MM.1S (cell line): ENCODE results near the gene TIMP2.

ENCODE experiments used
- EZH2 ChIP-seq: fragments of 300-600 bp; sonication (generic); optimal IDR thresholded peaks from 2 replicates; pipeline ENCODE3; 2017; ENCODE audit warnings: low read depth, mild to moderate bottlenecking, antibody characterized with exemption, low read length, mixed read lengths
- TF ChIP-seq, protein P1 (sequence below): fragments of 300-600 bp; sonication (generic); IDR thresholded peaks from 2 replicates; pipeline ENCODE4 v1.5.1; 2016; ENCODE audit warnings: antibody characterized with exemption, low read length, mixed read lengths

DNA sequence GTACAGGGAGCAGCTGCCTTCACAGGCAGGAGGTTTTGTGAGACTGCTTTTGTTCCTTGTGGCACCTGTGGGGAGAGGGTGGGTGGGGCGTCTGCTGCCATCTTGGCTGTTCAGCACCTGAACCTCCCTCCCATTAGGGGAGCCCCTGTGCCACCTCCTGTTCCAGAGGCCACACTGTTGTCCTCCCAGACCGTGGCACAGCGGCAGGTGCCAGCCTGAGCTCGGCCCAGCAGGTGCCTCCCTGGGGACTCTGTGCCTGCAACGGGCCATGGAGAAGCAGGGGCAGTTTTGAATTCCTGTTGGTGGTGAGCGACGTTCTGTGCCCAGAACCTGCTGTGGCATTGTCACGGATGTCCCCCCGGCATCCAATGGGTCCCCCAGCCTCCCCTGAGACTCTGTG is 44.7 kb upstream of the TIMP2 start:
- TF ChIP-seq EZH2 = no peak
- TF ChIP-seq, protein P1, sequence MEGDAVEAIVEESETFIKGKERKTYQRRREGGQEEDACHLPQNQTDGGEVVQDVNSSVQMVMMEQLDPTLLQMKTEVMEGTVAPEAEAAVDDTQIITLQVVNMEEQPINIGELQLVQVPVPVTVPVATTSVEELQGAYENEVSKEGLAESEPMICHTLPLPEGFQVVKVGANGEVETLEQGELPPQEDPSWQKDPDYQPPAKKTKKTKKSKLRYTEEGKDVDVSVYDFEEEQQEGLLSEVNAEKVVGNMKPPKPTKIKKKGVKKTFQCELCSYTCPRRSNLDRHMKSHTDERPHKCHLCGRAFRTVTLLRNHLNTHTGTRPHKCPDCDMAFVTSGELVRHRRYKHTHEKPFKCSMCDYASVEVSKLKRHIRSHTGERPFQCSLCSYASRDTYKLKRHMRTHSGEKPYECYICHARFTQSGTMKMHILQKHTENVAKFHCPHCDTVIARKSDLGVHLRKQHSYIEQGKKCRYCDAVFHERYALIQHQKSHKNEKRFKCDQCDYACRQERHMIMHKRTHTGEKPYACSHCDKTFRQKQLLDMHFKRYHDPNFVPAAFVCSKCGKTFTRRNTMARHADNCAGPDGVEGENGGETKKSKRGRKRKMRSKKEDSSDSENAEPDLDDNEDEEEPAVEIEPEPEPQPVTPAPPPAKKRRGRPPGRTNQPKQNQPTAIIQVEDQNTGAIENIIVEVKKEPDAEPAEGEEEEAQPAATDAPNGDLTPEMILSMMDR = no peak
